ENCODE data around the gene STRA6.

GRCh38 chr15:74138642-74139041, 63.9 kb downstream of the STRA6 start:
- TF ChIP-seq, protein P1, sequence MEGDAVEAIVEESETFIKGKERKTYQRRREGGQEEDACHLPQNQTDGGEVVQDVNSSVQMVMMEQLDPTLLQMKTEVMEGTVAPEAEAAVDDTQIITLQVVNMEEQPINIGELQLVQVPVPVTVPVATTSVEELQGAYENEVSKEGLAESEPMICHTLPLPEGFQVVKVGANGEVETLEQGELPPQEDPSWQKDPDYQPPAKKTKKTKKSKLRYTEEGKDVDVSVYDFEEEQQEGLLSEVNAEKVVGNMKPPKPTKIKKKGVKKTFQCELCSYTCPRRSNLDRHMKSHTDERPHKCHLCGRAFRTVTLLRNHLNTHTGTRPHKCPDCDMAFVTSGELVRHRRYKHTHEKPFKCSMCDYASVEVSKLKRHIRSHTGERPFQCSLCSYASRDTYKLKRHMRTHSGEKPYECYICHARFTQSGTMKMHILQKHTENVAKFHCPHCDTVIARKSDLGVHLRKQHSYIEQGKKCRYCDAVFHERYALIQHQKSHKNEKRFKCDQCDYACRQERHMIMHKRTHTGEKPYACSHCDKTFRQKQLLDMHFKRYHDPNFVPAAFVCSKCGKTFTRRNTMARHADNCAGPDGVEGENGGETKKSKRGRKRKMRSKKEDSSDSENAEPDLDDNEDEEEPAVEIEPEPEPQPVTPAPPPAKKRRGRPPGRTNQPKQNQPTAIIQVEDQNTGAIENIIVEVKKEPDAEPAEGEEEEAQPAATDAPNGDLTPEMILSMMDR (IDR thresholded peaks at IDR 0.05) = no peak
- no peak for TF ChIP-seq POLR2A (IDR thresholded peaks at IDR 0.05)

All from thyroid gland (tissue), 4 donors.